OCI-LY7 (cell line): Measurements from ENCODE around the gene TIMM13. TPM values are rescaled to one million over a fixed set of nuclear protein-coding genes. Genes with fewer than 3 reads are reported as not detected.

Source experiments
- BruUV-seq: library from RNA; stranded (reverse); fragments of 400-500 nt; replicated peaks from 2 replicates; lab custom pipeline; 2021; lab: Mats Ljungman, UMichigan
- CTCF ChIA-PET: fragments of 300-600 bp; sonication (Branson Sonifier 250); formaldehyde crosslinking; loops from one replicate; lab custom pipeline; 2022; ENCODE audit warnings: antibody characterized with exemption; ENCODE audit not compliant: unreplicated experiment; lab: Charles Lee
- POLR2A ChIA-PET: fragments of 300-600 bp; sonication (Branson Sonifier 250); formaldehyde crosslinking; loops from one replicate; lab custom pipeline; 2022; ENCODE audit warnings: antibody characterized with exemption; lab: Charles Lee
- DNase-seq: peaks from one replicate; pipeline ENCODE4 v3.0.0-alpha.2; 2015; ENCODE audit warnings: low spot score
- H2AFZ ChIP-seq: fragments of 200-600 bp; sonication (generic), shearing (Covaris generic); 2 replicates; pipeline ENCODE4 v1.6.1; 2014; ENCODE audit warnings: mild to moderate bottlenecking, antibody characterized with exemption, low read length, moderate library complexity
- H3K27ac ChIP-seq: fragments of 200-600 bp; sonication (generic); 2 replicates; pipeline ENCODE4 v1.5.1; 2014; ENCODE audit warnings: mixed run types, low read depth, mild to moderate bottlenecking, moderate library complexity, low read length, inconsistent platforms; ENCODE audit not compliant: poor library complexity, severe bottlenecking
- H3K36me3 ChIP-seq: fragments of 200-600 bp; sonication (generic); 2 replicates; pipeline ENCODE4 v1.6.1; 2014; ENCODE audit warnings: mild to moderate bottlenecking, antibody characterized with exemption, low read length, moderate library complexity, mixed read lengths; ENCODE audit not compliant: insufficient read depth
- H3K4me1 ChIP-seq: fragments of 200-600 bp; sonication (generic); 2 replicates; pipeline ENCODE4 v1.5.1; 2014; ENCODE audit warnings: mild to moderate bottlenecking, low read length; ENCODE audit not compliant: insufficient read depth, poor library complexity, severe bottlenecking
- H3K4me2 ChIP-seq: fragments of 200-600 bp; sonication (generic); 2 replicates; pipeline ENCODE4 v1.6.1; 2014; ENCODE audit warnings: mild to moderate bottlenecking, low read length
- H3K4me3 ChIP-seq: fragments of 200-600 bp; sonication (generic); 2 replicates; pipeline ENCODE4 v1.5.1; 2014; ENCODE audit warnings: mild to moderate bottlenecking, low read depth, low read length; ENCODE audit not compliant: poor library complexity, severe bottlenecking
- H3K79me2 ChIP-seq: fragments of 200-600 bp; sonication (generic); 2 replicates; pipeline ENCODE4 v1.6.1; 2016; ENCODE audit warnings: low read depth, mild to moderate bottlenecking, low read length, moderate library complexity, mixed read lengths; ENCODE audit not compliant: insufficient read depth
- H3K9me2 ChIP-seq: fragments of 200-600 bp; sonication (generic); 2 replicates; pipeline ENCODE4 v1.6.1; 2016; ENCODE audit warnings: mild to moderate bottlenecking, low read length, mixed read lengths; ENCODE audit not compliant: insufficient read depth
- H3K9me3 ChIP-seq: fragments of 200-600 bp; sonication (generic); 2 replicates; pipeline ENCODE4 v1.6.1; 2014; ENCODE audit warnings: mild to moderate bottlenecking, mixed run types, low read length, mixed read lengths
- H4K20me1 ChIP-seq: fragments of 200-600 bp; sonication (generic); 2 replicates; pipeline ENCODE4 v1.6.1; 2014; ENCODE audit warnings: mild to moderate bottlenecking, antibody characterized with exemption, low read length, moderate library complexity, mixed read lengths; ENCODE audit not compliant: insufficient read depth
- CTCF ChIP-seq: fragments of 200-600 bp; sonication (generic); conservative IDR thresholded peaks from 2 replicates; pipeline ENCODE4 v1.5.1; 2014; ENCODE audit warnings: mild to moderate bottlenecking, antibody characterized with exemption, low read length, moderate library complexity, mixed read lengths
- EZH2phosphoT487 ChIP-seq: fragments of 200-600 bp; sonication (generic); IDR thresholded peaks from 2 replicates; pipeline ENCODE4 v1.6.1; 2018; ENCODE audit warnings: low read depth, borderline replicate concordance, mild to moderate bottlenecking, mixed run types, antibody characterized with exemption, low read length, moderate library complexity, mixed read lengths
- intact Hi-C: fragments of 100-400 bp; cut with micrococcal nuclease; formaldehyde crosslinking; loops from one replicate; pipeline ENCODE4 v1.10.0; 2022; ENCODE audit not compliant: unreplicated experiment
- total RNA-seq, 2 experiments: library from RNA; depleted of rRNA in 1 of 2; stranded (reverse); fragments of >200 nt in 1 of 2; shearing (Covaris generic) in 1 of 2; gene quantifications; 2 replicates each; pipeline ENCODE4 v1.2.3, GENCODE V29; 2014 to 2022

TIMM13 gene
- total RNA-seq, 2 experiments from 2014 or later, result 55.4 to 120 TPM

GRCh38 chr19:2457394-2458037 is 30.1 kb upstream of the TIMM13 start:
- peak overlapping the region; percentile 84; the same call in 1 of the 2 replicates for H2AFZ ChIP-seq
- peak overlapping the region; percentile 52 for H3K27ac ChIP-seq
- ChIA-PET POLR2A (interaction anchor here (0.7 to 1.1 kb wide), 2 partner anchors 169 to 253 kb away, joined by 3 read pairs; no protein-coding TSS in a partner anchor), CTCF (no interaction called here)
- peaks cover 17% of the 10 kb centered on the region for H4K20me1 ChIP-seq
- H3K4me2 ChIP-seq, result peak overlapping the region; percentile 50
- H3K4me3 ChIP-seq, result peak overlapping the region; percentile 54
- TF ChIP-seq EZH2phosphoT487 (no peak), CTCF (no peak)
- intact Hi-C loops, result no loop called here
- no TSS peak for BruUV-seq
- no peaks in the 10 kb centered on the region for H3K9me2 ChIP-seq
- peaks cover 42% of the 10 kb centered on the region for H3K79me2 ChIP-seq
- no peak for DNase-seq
- H3K9me3 ChIP-seq, result no peaks in the 10 kb centered on the region
- H3K36me3 ChIP-seq, result peaks cover 22% of the 10 kb centered on the region; the same call in 1 of the 2 replicates
- peaks cover 46% of the 10 kb centered on the region for H3K4me1 ChIP-seq

GRCh38 chr19:2455851-2456570 is 28.6 kb upstream of the TIMM13 start:
- no peak for TF ChIP-seq EZH2phosphoT487
- no peak for TF ChIP-seq CTCF
- H3K9me3 ChIP-seq, result no peaks in the 10 kb centered on the region
- ChIA-PET CTCF (no interaction called here), POLR2A (no interaction called here)
- H3K4me1 ChIP-seq, result peaks cover 32% of the 10 kb centered on the region
- H3K36me3 ChIP-seq, result peaks cover 35% of the 10 kb centered on the region
- H3K4me3 ChIP-seq, result peak overlapping the region; percentile 99
- intact Hi-C loops, result no loop called here
- no peaks in the 10 kb centered on the region for H3K9me2 ChIP-seq
- peak; percentile 47 for DNase-seq
- peaks cover 17% of the 10 kb centered on the region for H4K20me1 ChIP-seq
- H3K4me2 ChIP-seq, result peak overlapping the region; percentile 99
- H2AFZ ChIP-seq, result no peak overlapping the region
- peaks cover 56% of the 10 kb centered on the region for H3K79me2 ChIP-seq
- no TSS peak for BruUV-seq
- peak overlapping the region; percentile 64 for H3K27ac ChIP-seq
